ENCODE measurements around the gene CCNYL1. TPM values are rescaled to one million over a fixed set of nuclear protein-coding genes. Genes with fewer than 3 reads are reported as not detected.
"Not testable (repeated sequence)": the region's sequence is repeated elsewhere in the genome, so short reads cannot be mapped to it uniquely, and the experiment has no call there.

CCNYL1 gene
- polyA plus RNA-seq, 4 donors, result 16.8 to 23.1 (median 20.4) TPM

DNA sequence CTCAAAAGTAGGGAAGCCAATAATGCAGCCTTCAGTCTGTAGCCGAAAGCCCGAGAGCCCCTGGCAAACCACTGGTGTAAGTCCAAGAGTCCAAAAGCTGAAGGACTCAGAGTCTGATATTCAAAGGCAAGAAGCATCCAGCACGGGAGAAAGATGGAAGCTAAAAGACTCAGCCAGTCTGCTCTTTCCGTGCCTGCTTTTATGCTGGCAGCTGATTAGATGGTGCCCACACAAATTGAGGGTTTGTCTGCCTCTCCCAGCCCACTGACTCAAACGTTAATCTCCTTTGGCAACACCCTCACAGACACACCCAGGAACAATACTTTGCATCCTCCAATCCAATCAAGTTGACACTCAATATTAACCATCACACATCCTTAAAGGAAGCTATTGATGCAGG, 14.5 kb upstream of the CCNYL1 start:
- DNase-seq (ENCODE audit: low read depth in 4 of 4, low spot score in 3 of 4), result not testable (repeated sequence)

DNA sequence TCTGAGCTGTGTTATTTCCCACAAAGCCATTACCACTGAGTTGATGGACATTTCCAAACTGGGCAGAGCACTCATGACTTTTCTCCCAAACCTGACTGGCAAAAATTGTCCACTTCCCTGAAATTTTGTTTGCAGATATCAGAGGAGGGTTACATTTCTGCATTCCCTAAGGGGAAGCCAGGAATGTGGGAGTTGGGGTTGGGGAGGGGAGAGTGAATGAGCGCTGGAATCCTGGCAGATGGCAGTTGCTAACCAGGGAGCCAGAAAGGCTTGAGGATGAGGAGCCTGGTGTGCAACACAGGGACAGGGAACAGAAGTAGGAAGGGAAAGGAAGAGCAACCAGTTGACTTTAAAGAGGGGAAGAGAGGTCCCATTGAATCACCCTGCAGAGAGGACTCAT, 14.0 kb upstream of the CCNYL1 start:
- no peak for DNase-seq (ENCODE audit: low read depth in 4 of 4, low spot score in 3 of 4)

- no peak for DNase-seq (ENCODE audit: low read depth in 4 of 4, low spot score in 3 of 4)
Measured at GRCh38 chr2:207698301-207698700, 13.1 kb upstream of the CCNYL1 start.

DNA sequence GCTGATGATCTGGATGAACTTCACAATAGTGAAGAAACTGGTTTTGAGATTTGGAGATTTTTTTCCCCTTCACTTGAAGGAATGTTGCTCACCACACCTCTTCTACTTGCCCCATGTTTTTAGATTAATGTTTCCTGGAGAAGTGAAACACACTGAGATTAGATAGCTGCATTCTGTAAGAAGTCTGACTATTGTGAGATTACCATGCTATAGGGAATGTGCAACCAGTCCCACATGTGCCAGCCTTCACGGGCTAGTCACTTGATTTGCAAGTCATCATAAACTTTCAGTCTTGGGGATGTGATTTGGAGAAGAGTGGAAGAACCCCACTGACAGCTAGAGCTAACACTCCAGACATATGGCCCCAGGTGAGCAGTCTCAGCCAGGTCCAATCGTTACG, 7.4 kb upstream of the CCNYL1 start:
- no peak for DNase-seq (ENCODE audit: low read depth in 4 of 4, low spot score in 3 of 4)

DNA sequence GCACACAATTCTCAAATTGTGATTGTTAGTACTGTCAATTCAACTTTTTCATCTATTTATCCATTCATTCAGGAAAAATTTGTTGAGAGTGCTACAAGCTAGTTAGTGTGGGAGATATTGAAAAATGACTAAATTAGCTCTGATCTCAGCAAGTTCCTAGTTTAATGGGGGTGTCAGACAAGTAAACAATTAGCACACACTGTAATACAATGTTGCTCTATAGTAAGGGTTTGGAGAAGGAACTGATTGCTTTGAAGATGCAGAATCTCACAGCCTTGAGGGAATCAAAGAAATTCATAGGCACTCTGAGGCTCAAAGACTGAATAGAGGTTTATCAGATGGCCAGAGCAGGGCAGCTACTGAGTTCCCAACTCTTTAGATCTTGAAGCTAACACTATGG, 6.8 kb upstream of the CCNYL1 start:
- DNase-seq (ENCODE audit: low read depth in 4 of 4, low spot score in 3 of 4), result no peak

DNA sequence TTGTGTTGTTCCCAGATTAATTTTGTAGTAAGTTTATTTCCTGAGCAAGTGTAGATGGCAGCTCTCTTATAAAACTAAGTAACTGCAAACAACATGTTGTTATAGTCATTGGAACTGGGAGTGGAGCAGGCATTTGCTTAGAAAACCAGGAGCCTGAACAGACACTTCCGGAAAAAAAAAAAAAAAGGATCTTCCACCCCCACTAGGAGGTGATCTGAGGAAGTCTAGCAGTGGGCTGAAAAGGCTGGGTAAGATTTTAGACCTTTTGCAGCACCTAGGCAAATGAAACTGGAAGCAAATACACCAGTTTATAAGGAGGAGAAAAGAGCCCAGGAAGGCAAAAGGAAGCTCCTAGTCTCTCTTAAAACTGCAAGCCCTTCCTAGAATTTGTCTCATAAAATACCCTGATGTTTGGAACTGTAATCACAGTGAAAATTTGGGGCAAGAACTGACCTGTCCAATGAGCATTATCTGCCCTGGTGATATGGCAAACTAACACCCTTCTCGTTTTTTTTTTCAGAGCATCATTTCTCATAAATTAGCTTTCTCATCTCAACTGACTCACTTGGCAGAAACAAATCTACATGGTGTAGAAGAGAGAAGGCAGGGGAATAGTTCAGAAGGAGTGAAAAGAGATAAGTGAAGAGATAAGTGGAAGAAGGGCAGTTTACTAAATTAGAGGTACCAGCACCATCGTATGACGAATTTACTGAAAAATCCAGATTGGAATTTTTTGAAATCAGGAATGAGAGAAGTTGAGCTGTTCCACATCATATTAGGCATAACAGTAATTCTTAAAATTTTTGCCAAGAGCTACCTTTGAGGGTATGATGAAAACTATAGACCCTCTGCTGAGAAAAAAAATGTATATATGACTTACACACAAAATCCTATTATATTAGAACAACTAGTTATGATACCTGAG, 4.2 kb upstream of the CCNYL1 start:
- no peak for DNase-seq (ENCODE audit: low read depth in 4 of 4, low spot score in 3 of 4)

DNA sequence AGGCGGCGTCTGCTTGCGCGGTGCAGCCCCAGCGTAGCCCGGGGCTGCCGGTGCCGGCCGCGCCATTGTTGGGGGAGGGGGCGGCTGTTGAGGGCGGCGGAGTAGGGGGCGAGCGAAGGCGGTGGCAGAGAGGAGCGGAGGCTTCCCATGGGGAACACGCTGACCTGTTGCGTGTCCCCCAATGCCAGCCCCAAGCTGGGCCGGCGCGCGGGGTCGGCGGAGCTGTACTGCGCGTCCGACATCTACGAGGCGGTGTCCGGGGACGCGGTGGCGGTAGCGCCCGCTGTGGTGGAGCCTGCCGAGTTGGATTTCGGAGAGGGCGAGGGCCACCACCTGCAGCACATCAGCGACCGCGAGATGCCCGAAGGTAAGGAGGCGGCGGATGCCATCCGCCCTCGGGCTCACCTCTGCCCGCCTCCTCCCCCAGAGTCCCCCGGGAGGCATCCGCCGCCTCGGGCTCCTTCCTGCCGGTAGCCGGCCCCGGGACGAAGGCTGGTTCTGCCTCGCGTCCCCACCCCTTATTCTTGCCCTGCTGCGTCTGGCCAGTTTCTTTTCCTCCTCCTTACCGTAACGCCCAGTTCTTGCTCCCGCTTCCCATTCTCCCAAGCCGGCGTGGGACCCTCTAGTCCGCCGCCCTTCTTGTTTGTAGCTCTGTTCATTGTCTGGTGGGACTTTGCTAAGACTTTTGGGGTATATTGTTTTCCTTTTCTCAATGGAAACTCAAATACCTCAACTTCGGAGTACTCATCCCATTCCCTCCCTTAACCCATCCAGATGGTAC, 500 bp downstream of the CCNYL1 start:
- peak in 1 of 4 donors; percentile 37 for DNase-seq (ENCODE audit: low read depth in 4 of 4, low spot score in 3 of 4)

DNA sequence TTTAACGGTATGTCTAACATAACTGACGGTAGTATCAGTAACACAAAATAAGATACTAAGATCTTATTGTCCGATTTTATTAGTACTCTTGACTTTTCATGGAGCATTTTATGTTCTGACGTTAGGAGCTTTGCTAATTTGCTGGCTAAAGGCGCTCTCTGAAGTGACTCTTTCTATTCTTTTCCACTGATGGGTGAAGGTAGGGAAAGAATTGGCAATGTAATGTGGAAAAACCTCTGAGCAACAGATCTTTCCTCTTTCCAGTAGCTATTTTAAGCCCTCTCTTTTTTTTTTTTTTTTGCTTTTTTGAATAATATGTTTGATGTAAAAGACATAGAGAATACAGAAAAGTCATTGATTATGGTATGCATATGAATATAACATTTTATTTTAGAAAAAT, 4.6 kb downstream of the CCNYL1 start:
- DNase-seq (ENCODE audit: low read depth in 4 of 4, low spot score in 3 of 4), result no peak

- DNase-seq (ENCODE audit: low read depth in 4 of 4, low spot score in 3 of 4), result no peak
Measured at GRCh38 chr2:207718521-207718920, 7.1 kb downstream of the CCNYL1 start.

DNA sequence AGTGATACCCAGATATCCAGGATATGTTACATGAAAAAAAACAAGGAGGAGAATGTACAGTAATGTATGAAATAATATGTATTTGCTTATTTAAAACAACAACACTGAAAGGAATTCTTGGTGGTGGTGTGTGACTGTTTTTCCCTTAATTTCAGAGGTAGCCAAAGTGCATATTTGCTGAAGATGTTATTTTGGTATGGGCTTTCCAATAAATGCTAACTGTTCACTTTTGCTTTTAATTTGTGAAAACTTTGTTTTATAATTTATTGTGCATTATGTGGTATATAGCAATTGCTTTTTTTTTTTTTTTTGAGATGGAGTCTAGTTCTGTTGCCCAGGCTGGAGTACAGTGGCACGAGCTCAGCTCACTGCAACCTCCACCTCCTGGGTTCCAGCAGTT, 7.6 kb downstream of the CCNYL1 start:
- DNase-seq (ENCODE audit: low read depth in 4 of 4, low spot score in 3 of 4), result no peak

- DNase-seq (ENCODE audit: low read depth in 4 of 4, low spot score in 3 of 4), result not testable (repeated sequence)
Measured at GRCh38 chr2:207719655-207720054, 8.2 kb downstream of the CCNYL1 start.

GRCh38 chr2:207720517-207721187, 9.2 kb downstream of the CCNYL1 start:
- DNase-seq (ENCODE audit: low read depth in 4 of 4, low spot score in 3 of 4), result no peak

GRCh38 chr2:207722773-207723424, 11.5 kb downstream of the CCNYL1 start:
- DNase-seq (ENCODE audit: low read depth in 4 of 4, low spot score in 3 of 4), result no peak

DNA sequence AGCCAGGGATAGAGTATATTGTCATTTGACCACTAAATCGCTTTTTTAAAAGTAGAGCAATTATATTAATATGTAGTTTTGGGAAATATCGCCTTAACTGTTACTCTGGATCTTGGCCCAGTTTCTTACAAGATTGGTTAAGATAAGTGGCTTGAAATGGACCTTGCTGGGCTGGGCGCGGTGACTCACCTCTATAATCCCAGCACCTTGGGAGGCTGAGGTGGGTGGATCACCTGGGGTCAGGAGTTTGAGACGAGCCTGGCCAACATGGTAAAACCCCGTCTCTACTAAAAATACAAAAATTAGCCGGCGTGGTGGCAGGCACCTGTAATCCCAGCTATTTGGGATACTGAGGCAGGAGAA, 12.0 kb downstream of the CCNYL1 start:
- not testable (repeated sequence) for DNase-seq (ENCODE audit: low read depth in 4 of 4, low spot score in 3 of 4)

- no peak for DNase-seq (ENCODE audit: low read depth in 4 of 4, low spot score in 3 of 4)
Measured at GRCh38 chr2:207724113-207724512, 12.7 kb downstream of the CCNYL1 start.

DNA sequence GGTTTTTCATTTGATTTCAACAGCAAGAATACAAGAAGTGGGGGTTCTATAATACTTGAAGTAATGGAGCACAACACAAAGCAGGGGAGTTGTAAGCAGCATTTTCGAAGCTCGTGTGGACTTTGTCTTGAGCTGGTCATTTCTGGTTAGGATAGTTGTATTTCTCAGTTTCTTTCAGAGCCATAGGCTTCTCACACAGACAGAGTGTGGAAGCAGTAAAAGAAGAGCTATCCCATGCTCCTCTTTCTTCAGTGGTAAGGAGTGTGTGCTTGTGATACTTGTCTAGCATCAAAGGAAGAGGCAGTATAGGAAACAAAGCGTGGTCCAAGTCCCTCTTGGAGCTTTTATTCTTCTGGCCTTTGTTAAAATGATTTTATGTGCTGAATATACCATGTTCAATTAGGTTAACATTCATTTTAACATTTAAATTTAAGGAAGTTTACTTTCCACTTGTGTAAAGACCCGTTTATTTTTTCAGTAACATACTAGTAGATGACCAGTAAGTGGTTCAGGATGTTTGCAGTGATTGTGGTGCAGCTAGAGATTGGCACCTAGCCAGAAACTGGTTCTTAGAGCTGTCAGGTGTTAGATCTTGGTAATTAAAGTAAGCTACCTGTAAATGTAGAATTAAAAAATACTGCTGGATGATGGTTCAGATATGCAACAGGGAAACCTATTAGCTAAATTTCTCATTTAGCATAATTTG, 14.6 kb downstream of the CCNYL1 start:
- no peak for DNase-seq (ENCODE audit: low read depth in 4 of 4, low spot score in 3 of 4)

DNA sequence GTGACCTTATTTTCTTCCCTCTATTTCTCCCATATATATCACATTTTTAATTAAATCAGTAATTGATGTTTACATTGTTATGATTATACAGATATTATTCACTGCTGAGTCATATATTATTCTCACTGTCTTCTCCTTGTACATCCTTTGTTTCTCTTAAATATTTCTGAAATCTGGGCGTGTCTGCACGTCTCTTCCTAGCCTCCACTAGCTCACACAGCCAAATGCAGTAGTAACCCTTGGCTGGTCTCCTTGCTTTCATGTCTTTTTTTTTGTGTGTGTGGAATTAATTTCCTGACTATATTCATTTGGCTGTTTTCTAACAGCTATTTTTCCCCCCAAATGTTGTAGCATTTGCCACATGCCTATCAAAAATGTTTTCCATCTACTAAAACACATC, 15.8 kb downstream of the CCNYL1 start:
- DNase-seq (ENCODE audit: low read depth in 4 of 4, low spot score in 3 of 4), result no peak

DNA sequence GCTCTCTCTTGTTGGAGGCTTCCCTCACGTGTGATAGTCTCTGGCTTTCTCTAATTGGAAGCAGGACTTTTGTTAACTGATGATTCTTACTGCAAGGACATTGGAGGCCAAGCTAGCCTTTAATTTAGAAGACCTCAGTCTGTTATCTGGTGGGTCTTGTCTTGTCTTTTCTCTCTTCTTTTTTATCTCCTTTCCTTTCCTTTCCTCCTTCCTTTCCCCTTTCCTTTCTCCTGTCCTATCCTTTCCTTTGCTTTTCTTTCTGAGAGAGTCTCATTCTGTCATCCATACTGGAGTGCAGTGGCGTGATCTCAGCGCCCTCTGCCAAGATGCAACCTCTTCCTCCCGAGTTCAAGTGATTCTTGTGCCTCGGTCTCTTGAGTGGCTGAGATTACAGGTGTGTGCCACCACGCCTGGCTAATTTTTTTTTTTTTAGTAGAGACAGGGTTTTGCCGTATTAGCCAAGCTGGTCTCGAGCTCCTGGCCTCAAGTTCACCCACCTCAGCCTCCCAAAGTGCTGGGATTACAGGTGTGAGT, 18.1 kb downstream of the CCNYL1 start:
- no peak for DNase-seq (ENCODE audit: low read depth in 4 of 4, low spot score in 3 of 4)

DNA sequence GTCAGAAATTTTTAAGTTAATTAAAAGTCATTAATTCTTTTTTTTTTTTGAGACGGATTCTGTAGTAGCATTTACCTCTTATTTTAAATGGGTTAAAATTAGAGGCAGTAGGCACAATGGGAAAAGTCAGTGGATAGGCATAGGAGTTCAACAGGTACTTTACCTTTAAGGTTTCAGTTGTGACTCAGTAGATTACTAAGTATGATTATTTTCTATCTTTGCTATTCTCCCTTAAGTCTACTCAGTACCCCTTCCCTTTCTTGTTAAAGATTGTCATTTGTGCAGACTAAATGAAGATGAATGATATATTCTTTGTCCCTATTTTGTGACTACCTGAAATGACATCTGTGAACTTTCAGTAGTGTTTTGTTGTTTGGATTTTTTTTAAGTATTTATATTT, 19.7 kb downstream of the CCNYL1 start:
- DNase-seq (ENCODE audit: low read depth in 4 of 4, low spot score in 3 of 4), result no peak

Measured in right renal pelvis (tissue), 4 donors.